Vagina (tissue), 2 donors: ENCODE data around the gene CD8A.

Experiments
- CTCF ChIP-seq, 3 experiments: fragments of 450-650 bp in 2 of 3; fragments of 200-600 bp in 1 of 3; sonication (generic) in 1 of 3; IDR thresholded peaks; one replicate each; pipeline ENCODE4 v1.5.1; 2017 to 2019; ENCODE audit warnings: antibody characterized with exemption in 3 of 3, mild to moderate bottlenecking in 2 of 3, moderate library complexity in 2 of 3
- POLR2A ChIP-seq, 2 donors: fragments of 450-650 bp; IDR thresholded peaks; one replicate each; pipeline ENCODE4 v1.6.1; 2017; ENCODE audit warnings: antibody characterized with exemption in 2 of 2, mild to moderate bottlenecking in 2 of 2, moderate library complexity in 2 of 2
- POLR2AphosphoS5 ChIP-seq, 2 donors: sonication (generic); formaldehyde crosslinking; IDR thresholded peaks; one replicate each; pipeline ENCODE4 v1.9.0; 2017; ENCODE audit warnings: antibody characterized with exemption in 2 of 2, mild to moderate bottlenecking in 2 of 2, low read depth in 1 of 2; ENCODE audit not compliant: insufficient read depth in 1 of 2

- no peak for TF ChIP-seq POLR2A (IDR thresholded peaks at IDR 0.05)
- no peak for TF ChIP-seq CTCF (IDR thresholded peaks at IDR 0.05)
- no peak for TF ChIP-seq POLR2AphosphoS5 (IDR thresholded peaks at IDR 0.05; ENCODE audit: insufficient read depth in 1 of 2, low read depth in 1 of 2)
These were observed 4.1 kb upstream of the CD8A start for GRCh38 chr2:86794861-86795260.
